Stimulated activated CD4-positive, alpha-beta T cell treated with anti-CD3 and anti-CD28 coated beads, Interleukin-1b, Interleukin-23, amount 100 ng/mL, for 48 hours (primary cell): Measurements from ENCODE around the gene EVPL.
"Not testable (repeated sequence)": the region's sequence is repeated elsewhere in the genome, so short reads cannot be mapped to it uniquely, and the experiment has no call there.

Source experiments
- DNase-seq: peaks from one replicate; pipeline ENCODE4 v3.0.0-alpha.2; 2020

Gene EVPL

GRCh38 chr17:76046064-76046463 lies 19.0 kb upstream of the EVPL start:
- DNase-seq = no peak

DNA sequence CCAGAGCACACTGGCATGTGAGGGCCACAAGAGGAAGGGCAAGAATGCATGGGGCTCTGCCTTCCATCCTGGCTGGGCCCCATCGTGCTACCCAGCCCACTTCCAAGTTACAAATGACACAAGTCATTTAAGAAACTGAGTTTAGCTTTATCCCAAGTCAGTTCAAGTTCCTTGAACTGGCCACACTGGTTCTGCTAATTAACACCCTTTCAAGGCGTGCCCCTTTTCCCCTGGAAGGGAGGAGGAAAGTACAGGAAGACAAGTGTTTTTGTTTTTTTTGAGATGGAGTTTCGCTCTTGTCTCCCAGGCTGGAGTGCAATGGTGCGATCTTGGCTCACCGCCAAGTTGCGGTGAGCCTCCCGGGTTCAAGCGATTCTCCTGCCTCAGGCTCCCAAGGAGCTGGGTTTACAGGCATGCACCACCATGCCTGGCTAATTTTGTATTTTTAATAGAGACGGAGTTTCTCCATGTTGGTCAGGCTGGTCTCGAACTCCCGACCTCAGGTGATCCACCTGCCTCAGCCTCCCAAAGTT lies 17.4 kb upstream of the EVPL start:
- DNase-seq = not testable (repeated sequence)

DNA sequence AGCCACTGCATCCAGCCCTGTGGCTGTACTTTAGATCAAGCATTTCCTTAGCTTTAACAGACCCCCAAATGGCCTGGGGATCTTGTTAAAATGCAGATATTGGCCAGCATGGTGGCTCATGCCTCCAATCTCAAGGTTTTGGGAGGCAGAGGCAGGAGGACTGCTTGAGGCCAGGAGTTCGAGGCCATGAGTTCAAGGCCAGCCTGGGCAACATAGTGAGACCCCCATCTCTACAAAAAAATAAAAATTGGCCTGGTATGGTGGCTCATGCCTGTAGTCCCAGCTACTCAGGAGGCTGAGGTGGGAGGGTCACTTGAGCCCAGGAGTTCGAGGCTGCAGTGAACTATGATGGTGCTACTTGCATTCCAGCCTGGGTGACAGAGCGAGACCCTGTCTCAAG lies 15.8 kb upstream of the EVPL start:
- not testable (repeated sequence) for DNase-seq

DNA sequence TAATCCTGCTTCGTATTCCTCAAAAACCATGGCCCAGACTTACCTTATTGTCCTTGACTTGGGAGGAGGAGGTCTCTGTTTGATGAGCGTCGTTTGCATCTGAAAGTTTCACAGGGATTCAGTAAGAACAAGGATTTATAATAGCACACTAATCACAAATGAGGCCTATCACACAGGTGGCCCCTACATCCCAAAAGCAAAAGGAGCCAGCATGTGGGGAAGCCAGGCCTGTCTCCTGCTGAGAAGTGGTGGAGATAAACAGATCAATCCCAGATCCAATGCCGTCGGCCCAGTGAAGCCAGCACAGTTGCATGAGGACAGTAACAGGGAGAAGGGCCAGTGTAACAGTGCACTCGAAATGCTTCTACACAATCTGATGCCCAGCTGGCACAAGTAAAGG lies 13.3 kb upstream of the EVPL start:
- no peak for DNase-seq

DNA sequence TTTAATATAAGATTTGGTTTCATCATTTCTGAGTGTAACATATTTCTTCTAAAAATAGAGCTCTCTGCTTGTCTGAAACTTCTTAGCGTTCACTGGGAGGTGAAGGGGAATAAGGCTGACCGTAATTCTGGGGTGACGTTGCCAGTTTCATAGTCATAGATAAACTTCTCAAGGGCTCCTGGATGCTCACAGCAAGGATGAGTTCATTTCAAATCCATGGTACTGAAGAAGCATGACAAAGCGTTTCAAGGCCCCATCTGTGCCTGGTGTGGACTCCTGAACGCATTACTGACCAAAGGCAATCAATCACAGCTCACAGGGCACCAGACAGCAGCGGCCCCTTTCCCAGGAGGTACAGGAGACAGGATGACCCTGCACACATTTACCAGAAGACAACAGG lies 12.0 kb upstream of the EVPL start:
- DNase-seq = no peak

DNA sequence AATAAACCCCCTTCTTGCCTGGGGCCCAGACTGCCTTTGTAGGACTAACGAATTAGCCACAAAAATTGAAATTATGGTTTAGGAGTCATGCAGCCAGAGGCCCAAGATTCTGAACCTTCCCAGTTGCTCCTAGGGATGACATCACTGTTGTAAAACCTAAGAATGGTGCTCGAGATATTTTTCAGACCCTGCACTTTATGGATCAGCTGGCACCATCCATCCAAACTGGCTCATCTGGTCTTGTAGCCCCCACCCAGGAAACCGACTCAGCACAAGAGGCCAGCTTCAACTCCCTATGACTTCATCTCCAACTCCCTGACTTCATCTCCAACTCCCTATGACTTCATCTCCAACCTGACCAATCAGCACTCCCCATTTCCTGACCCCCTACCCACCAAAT lies 10.9 kb upstream of the EVPL start:
- DNase-seq = no peak

DNA sequence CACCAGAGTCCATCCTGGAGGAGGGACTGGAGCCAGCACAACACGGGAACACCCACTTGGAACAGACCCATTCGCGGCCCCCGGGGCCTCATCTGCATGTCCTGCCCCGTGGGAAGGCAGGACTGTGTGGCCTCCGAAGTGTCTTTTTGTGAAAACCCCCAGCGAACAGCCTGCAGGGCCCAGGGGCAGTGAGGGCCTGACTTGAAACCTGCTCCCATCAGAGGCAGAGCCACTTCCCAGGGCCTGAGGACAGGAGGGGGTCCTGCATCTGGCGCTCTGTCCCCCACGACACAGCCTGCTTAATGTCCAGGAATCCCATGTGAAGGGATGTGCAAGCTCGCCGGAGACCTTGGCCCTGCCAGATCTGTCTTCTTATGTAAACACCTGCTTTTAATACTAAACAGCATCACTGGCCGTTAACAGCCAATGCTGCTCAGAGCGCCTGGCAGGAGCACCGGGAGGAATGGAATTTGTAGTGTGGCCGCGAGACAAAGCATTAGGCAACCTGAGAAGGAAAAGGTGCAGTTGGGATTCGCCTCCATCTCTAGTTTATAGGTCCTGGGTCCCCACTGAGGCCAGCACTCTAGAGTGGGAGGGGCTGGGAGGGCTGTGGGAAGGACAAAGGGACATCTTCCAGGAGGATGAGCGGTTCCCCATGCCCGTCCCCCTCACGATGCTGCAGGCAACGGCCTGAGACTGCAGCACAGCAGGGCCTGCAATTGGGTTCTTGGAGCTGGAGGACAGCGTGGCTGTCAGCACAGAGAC lies 9.6 kb upstream of the EVPL start:
- DNase-seq = no peak

- DNase-seq = no peak
Observed at GRCh38 chr17:76034428-76035350, 7.6 kb upstream of the EVPL start.

GRCh38 chr17:76033139-76033538 lies 6.0 kb upstream of the EVPL start:
- no peak for DNase-seq

DNA sequence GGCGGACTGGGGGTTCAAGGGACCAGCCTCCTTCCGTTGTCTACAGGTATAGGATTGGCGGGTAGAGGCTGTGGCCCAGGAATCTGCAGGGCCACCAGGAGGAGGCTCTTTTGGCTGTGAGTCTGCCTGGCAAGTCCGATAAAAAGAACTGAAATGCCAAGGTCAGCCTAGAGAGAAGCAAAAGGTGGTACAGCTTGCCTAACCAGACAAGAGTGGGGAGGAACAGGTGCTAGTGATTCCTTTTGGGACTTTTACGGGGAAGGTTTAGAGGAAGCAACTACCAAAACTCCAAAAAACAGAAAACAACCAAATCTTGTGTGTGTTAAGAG lies 5.6 kb upstream of the EVPL start:
- DNase-seq = no peak

- DNase-seq = no peak
Observed at GRCh38 chr17:76032073-76032779, 5.1 kb upstream of the EVPL start.

DNA sequence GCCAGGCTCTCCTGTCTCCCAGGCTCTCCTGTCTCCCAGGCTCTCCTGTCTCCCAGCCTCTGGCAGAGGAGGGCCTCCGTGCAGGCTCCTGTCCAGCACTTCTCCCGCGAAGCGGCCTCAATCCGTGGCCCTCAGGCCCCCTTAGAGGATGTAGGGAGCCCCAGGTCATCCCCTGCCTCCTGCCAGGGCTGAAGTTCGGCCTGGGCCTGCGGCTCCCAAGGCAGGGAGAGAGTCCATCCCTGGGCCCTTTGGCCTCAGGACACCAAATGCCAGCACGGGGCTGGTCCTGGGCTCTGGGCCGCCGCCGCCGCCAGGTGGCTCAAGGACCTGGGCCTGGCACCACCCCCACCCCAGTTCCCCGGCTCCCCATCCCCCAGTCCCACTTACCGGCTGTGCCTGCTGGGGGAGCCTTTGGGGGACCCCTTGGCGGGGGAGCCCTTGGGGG lies 370 bp downstream of the EVPL start:
- DNase-seq = no peak

DNA sequence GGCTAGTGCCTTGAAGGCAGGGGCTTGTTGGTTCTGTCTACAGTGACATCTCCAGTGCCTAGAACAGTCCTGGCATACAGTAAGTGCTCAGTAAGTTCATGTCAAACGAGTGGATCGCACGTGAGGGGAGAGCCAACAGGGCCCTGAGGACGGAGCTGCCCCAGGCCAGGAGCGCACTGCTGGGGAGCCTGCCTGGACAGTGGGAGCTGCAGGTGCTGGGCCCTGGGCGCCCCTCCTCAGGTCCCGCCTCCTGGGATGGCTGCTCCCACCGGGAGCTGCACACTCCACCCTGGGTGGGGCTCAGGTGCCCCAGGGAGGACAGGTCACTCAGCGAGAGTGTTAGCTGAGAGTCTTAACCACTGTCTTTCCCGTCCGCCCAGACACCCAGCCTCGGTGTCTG lies 1.8 kb downstream of the EVPL start:
- DNase-seq = no peak

- no peak for DNase-seq
Observed at GRCh38 chr17:76024353-76024752, 2.8 kb downstream of the EVPL start.

GRCh38 chr17:76023900-76024237 lies 3.2 kb downstream of the EVPL start:
- DNase-seq = no peak

DNA sequence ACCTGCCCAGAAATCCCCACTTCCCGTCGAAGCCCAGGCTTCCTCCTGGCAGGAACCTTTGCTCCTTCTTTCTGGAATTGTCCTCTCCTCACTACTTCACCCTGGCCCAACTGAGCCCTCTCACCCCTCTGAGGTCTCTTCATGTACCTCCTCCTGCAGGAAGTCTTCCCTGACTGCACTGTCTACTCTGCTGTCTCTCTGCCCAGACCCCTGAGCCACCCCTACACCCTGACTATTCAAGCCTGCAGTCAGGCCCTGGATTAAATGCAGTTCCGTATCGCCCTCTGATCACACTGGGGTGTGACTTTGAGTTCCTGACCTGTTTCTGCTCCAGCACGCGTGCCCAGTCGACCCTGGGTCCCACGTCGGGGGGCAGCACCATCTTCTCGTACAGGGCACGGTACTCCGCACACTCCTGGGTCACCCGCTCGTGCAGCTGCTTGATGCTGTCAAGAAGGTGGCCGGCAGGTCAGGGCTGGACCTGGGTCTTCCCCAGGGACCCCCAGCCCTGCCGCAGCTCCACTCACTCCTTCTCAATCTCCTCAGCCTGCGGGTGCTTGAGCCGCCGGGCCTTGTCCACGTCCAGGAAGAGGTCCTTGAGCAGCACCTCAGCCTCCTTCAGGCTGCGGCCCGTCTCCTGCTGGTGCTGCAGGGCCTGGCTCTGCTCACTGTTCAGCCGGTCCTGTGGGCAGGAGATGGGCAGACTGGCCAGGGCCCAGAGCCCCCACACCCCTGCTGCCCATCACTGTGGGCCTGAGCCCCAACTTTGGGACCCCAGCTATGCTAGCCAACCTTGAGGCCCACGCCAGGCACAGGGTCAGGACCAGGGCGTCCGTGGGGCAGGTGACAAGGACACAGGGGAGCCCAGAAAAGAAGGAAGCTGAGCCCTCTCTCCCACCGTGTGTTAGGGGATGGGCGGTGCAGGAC lies 3.9 kb downstream of the EVPL start:
- no peak for DNase-seq

DNA sequence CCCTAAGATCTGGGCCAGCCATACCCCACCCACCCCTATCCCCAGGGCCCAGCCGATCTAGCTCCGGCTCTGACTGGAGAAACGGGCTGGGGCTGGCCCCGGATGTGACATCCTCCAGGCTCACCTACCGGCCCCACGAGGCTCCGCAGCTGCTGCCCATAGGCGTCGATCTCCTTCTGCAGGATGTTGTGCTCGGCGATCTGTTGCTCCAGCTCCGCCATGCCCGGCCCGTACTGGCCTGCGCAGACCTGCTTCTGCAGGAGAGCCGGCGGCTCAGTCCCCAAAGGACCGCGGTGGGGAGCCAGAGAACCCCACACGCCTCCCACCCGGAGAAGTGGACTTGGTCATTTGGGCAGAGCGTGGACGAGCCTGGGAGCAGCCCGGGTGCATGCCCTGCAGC lies 4.8 kb downstream of the EVPL start:
- no peak for DNase-seq

DNA sequence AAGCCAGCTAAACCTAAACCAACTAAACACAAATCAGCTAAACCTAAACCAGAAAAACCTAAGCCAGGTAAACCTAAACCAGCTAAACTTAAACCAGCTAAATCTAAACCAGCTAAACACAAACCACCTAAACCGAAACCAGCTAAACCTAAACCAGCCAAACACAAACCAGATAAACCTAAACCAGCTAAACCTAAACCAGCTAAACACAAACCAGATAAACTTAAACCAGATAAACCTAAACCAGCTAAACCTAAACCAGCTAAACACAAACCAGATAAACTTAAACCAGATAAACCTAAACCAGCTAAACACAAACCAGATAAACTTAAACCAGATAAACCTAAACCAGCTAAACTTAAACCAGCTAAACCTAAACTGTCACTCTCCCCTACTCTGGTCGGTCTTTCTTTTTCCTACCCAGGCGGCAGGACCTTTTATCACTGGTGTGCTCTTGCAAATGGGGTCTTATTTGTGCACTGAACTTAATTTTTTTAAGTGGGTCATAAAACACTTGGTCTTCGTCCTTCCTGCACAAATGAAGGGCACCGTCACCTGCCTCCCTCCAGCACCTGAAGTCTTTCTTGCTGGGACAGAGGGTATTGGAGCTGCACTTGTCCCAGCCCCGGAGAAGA lies 7.2 kb downstream of the EVPL start:
- DNase-seq = no peak

DNA sequence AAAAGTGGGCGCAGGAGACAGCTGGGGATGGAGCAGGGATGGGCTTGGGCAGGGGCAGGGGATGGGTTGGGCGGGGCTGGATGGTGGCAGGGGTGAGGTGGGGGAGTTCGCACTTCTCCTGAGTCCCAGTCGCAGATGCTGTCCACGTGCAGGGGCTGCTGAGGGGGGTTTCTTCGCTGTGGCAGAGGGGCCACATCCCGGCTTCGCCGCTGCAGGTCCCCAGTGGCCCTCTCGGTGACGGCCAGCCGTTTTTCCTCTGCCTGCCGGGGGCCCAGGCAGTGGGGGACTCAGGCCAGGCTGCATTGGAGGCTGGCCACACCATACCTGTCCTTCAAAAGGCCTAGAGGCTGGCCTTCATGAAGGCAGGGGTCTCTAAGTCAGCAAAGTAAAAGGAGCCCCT lies 8.3 kb downstream of the EVPL start:
- no peak for DNase-seq

DNA sequence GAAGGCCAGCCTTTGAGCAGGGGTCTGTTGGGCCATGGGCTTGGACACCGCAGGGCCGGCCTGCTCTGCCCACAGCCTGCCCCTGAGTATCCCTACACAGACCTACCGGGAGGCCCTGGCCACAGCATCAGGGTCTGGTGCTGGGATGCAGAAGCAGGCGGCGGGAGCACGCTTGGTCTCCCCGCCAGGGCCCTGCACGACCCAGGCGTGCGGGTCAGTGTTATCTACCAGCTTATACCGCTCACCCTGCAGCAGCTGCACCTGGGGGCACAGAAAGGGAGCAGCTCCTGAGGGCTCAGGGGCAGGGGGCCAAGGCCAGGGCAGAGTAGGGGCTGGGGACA lies 8.8 kb downstream of the EVPL start:
- DNase-seq = no peak

GRCh38 chr17:76017481-76018339 lies 9.4 kb downstream of the EVPL start:
- DNase-seq = no peak
